HG03025 (cell line): Measurements from ENCODE around the gene SPEM3.

Source experiments
- ATAC-seq: cut with Tn5 transposase; IDR thresholded peaks from one replicate; pipeline ENCODE4 v1.9.1; 2021; ENCODE audit warnings: mild to moderate bottlenecking, moderate library complexity; ENCODE audit not compliant: unreplicated experiment, low FRiP score

SPEM3 gene

DNA sequence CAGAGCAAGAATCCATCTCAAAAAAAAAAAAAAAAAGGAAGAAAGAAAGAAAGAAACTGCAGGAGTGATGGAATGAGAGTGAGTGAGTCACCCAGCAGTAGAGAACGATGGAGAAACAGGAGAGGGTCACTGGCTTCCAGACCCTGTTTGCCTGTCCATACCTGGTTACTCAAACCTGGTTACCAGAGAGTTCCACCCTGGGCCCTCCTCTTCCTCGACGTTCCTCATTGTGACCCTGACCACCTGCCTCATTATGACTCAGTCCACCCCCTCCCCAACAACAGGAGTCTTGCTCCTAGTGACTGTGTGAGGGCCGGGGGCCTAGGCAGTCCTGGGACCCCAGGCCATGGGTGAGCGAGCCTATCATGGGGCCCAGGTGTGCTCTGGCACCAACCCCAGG is at the start of gene SPEM3:
TSS of gene SPEM3 (plus strand) at position 301 of the 400 bp plus-strand sequence. CDS start at position 347, 46 bp downstream.
- ATAC-seq = no peak

DNA sequence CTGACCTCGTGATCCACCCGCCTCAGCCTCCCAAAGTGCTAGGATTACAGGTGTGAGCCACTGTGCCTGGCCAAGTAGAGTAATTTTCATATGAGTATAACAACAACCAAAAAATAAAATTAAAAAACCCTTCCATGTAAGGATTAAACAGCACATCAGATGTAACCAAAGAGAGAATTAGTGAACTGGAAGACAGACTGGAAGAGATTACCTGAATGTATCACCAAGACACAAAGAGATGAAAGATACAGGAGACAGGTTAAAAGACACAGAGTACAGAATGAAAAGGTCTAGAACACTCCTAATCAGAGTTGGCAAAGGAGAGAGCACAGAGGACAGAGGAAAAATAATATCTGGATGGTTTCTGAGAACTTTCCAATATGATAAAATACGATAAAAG is 49.5 kb upstream of the SPEM3 start:
- ATAC-seq = no peak

DNA sequence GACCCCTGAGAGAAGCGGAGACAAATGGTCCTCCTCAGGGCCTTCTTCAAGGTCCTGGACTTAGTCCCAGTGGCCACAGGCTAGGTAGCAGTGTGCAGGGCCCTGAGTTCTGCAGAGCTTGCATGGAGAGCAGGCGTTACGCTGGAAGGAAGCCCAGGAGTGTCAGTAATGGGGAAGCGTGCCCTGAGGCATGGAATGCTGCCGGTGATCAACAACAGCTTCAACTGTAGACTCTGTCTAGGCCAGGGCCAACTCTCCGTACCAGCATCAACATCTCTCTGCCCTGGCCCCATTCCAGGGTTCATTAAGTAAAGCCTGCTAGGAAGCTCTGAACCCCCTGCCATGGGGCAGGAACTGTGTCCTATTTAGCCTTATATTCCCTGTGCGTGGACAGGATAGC is 48.3 kb upstream of the SPEM3 start:
- no peak for ATAC-seq

DNA sequence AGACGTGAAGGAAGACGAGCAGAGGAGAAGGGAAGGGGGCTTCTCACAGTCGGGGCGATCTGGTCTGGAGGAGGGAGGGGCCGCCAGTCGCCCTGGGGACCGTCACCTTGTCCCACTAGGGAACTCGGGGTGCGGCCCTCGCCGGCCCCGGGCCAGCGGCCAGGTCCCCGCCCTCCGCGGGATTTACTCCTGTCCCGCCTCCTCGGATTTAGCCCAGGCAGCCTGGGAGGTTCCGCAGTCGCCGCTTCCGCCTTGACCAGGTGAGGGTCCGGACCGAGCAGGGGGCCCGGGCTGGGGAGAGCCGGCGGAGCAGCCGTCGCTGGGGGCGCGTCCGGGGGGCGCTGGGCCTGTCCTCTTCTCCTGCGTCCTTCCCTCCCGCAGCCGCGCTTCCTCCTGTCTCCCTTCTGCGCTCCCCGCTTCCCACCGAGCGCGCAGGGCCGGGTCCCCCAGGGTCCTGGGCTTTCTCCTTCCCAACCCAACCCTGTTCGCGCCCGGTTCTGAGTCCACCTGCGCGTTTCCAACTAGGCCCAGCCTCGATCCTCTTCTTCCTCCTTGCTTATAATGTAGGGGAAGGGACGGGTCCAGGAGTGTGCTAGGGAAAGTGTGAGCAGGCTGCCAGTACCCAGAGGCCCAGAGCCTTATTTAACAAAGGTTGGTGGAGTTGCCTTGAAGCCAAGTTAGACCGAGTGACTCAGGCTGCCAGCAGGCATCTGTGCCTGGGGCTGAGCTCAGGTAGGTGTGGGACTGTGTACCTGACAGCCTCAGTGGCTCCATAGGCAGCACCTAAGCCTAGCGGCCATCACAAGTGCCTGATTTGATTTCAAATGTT is 47.6 kb upstream of the SPEM3 start, which contains the start of gene TNK1:
TSS of gene TNK1 (plus strand) at position 235 of the 829 bp plus-strand sequence. CDS start 1,838 bp downstream, outside the sequence.
- no peak for ATAC-seq

DNA sequence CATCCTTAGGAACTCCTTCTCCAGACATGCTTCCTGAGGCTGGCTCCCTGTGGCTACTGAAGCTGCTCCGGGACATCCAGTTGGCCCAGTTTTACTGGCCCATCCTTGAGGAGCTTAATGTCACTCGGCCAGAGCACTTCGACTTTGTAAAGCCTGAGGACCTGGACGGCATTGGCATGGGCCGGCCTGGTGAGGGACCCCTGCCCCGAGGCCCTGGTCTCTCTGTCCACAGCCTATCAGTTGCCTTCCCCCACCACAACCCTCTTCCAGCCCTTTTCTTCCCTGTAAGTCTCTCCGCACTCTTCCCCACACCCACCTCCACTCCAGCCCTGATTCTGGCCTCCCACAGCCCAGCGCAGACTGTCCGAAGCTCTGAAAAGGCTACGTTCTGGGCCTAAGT is 45.8 kb upstream of the SPEM3 start:
- ATAC-seq = no peak

DNA sequence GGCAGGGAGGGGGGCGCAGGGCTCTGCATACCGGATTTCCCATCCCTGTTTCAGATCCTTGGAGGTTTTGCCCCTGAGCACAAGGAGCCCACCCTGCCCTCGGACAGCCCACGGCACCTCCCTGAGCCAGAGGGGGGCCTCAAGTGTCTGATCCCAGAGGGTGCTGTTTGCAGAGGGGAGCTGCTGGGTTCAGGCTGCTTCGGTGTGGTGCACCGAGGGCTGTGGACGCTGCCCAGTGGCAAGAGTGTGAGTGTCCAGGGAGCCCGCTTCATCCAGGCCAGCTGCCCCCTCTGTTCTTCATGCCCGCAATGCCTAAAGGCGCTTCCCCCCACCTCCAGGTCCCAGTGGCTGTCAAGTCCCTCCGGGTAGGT is 45.3 kb upstream of the SPEM3 start:
- no peak for ATAC-seq

DNA sequence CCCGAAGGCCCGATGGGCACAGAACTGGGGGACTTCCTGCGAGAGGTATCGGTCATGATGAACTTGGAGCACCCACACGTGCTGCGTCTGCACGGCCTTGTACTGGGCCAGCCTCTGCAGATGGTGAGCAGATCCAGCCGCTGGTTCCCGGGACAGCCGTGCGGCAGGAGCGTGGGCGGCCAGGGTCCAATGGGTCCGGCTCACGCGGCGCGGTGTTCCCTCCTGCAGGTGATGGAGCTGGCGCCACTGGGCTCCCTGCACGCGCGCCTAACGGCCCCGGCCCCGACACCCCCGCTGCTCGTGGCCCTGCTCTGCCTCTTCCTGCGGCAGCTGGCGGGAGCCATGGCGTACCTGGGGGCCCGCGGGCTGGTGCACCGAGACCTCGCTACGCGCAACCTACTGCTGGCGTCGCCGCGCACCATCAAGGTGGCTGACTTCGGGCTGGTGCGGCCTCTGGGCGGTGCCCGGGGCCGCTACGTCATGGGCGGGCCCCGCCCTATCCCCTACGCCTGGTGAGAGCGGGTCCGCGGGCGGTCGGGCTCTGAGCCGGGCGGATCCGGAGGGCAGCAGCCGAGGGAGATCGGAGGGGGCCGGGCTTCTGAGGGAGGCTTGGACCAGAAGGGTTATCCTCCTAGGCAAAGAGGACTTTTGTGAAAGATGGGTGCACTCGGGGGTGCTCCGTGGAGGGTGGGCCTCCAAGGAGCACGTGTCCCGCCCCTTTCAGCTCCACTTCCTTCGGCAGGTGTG is 44.7 kb upstream of the SPEM3 start:
- ATAC-seq = no peak

DNA sequence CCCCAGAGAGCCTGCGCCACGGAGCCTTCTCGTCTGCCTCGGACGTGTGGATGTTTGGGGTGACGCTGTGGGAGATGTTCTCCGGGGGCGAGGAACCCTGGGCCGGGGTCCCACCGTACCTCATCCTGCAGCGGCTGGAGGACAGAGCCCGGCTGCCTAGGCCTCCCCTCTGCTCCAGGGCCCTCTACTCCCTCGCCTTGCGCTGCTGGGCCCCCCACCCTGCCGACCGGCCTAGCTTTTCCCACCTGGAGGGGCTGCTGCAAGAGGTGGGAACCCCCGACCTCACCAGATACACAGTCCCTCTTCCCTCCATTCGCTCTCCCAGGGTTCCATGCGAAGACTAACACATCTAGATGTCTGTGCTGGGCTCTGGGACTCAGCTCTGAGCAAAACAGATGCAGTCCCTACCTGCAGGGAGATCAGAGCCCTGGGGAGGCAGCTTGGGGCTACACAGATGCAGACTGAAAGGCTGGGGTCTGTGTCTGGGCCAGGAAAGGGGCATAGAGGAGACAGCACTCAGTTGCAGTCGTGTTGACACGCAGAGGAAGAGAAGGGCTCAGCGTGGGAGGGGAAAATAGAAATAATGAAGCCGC is 44.1 kb upstream of the SPEM3 start:
- no peak for ATAC-seq

DNA sequence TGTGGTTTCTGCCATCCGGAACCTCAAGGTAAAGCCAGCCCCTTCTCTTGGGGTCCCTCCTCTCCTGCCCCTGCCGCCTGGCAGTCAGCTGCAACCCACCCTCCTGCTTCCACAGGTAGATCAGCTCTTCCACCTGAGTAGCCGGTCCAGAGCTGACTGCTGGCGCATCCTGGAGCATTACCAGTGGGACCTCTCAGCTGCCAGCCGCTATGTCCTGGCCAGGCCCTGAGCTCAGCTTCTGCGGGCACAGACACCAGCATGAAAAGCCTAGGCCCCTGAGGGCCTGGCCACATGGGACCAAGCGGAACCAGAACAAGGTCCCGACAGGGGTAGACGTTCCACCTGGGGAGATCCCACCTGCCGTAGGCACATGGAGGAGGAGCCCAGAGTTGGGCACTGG is 39.8 kb upstream of the SPEM3 start:
- ATAC-seq = no peak

DNA sequence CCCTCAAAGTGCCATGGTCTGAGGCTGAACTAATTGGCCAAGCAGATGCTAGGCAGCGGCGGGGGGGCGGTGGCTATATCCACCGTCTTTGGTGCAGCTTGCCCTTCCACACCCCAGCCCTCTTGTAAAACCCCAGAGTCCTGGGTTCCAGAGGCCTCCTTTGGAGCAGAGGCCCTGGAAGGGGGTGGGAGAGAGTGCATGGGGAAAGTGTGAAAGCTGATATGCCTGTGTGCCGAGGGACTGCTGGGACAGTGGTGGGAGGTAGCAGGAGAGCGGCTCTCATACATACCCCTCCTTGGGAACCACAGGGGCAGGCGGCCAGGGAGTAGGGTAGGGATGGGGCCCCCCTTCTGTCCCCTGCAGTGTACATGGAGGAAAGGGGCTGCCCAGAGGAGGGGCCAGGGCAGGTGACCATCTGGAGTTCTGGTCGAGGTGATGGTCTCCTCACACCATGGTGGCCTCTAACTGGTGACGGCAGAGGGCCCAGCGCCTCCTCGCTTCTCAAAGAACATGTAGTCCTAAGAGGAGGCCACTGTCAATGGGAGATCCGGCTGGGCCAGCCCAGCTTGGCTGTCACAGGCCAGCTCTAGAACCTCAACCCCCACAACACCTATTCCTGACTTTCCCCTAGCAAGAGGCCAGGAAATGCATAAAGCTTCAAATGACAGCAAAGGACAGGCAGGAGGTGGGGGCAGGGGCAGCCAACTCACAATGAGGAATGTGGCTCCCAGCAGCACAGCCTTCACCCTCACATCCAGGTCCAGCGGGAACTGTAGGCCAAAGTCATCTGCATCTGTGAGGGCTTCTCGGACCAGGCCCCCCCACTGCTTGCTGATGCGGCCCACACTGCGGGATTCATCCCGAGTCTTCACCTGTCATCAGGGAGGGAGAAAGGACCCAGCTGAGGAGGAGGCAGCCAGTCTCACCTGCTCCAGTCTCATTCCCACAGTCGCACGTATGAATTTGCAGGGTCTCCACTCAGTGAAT is 38.4 kb upstream of the SPEM3 start:
- no peak for ATAC-seq

DNA sequence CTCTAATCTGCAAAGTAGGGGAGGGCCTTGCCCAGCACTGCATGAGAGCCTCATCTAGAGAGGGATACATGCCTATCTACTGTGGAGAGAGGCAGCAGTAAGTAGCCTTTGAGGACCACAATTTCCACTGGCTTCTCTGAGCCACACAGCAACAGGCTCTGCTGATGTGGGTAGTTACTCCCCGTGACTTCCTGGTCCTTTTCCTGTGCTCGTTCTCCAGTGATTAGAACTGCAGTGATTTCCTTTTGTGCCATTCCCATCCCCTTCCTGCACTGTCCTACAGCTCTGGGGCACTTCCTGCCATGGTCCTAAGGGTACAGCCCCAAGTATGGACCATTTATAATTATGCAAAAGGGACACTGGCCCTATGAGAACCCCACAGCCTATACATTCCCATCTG is 37.4 kb upstream of the SPEM3 start:
- no peak for ATAC-seq

DNA sequence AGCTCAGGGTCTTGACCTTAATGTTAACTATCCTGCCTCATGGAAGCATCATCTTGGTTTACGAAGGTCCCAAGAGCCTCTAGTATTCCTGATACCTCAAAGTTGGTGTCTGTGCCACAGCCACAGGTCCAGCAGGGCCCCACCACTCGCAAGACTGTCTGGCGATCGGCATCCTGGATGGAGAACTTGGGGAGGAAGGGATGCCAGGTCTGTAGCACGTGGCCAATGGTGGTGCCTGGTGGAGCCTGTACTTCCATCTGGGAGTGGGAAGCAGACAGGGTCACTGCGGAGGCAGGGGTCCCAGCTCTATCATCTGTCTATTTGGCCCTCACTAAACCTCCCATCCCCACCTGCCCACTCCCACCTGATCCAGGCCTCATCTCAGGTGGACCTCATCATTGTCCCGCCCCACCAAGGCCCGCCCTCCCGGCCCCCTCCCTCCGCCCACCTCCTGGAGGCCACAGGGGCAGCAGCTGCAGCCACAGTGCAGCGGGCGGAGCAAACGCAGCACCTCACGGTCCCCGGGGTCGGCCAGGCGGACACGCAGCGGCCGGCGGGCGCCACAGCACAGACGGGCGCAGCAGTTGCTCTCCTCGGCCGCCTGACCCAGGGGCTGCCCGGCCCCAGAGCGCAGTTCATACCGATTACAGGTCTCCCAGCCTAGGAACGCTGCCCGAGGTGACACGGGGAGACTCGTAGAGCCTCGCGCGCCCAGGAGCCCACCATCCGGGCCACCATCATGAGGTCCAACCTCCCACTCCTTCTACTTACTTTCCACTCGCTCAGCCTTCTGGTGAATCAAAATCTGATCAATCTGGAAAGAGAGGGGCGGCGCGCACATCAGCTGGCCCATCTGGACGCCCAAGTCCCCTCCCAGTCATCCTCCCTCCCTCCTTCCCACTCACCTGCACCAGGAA is 35.7 kb upstream of the SPEM3 start:
- ATAC-seq = no peak

DNA sequence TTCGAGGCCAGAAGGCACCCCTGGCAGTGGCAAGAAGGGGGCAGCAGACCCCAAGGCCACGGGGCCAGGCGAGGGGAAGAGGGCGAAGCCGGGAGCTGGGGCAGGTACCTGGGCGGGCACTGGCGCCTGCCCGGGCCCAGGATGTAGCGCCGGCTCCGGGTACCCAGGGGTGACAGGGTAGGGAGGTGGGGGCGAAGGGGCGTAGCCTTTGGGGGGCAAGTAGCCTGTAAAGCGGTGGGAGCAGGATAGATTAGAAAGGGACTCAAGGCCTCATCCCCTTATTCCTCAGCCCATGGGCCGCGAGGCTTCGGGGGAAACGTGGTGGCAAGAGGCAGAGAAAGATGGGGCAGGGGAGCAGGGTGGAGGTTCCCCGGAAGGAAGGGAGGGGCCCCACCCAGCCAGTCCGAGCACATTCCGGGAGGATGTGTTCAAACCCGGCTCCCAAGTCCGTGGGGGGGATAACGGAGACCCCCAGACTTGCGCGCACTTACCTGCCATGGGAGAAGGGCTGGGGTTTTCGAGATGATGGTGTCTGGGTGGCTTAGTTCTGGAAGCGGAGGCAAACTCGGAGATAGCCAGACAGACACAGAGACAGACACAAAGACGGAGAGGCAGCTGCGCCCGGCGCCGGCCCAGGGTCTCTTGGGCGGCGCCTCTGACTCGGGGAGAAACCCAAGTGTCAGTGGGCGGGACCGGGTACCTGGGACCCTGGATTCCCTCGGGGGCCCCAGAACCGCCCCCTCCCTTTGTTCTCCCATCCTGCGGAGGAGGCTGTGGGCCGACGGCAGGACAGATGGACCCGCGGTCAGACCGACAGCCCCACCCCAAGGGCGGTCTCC is 34.8 kb upstream of the SPEM3 start:
- peak; percentile 33 for ATAC-seq

DNA sequence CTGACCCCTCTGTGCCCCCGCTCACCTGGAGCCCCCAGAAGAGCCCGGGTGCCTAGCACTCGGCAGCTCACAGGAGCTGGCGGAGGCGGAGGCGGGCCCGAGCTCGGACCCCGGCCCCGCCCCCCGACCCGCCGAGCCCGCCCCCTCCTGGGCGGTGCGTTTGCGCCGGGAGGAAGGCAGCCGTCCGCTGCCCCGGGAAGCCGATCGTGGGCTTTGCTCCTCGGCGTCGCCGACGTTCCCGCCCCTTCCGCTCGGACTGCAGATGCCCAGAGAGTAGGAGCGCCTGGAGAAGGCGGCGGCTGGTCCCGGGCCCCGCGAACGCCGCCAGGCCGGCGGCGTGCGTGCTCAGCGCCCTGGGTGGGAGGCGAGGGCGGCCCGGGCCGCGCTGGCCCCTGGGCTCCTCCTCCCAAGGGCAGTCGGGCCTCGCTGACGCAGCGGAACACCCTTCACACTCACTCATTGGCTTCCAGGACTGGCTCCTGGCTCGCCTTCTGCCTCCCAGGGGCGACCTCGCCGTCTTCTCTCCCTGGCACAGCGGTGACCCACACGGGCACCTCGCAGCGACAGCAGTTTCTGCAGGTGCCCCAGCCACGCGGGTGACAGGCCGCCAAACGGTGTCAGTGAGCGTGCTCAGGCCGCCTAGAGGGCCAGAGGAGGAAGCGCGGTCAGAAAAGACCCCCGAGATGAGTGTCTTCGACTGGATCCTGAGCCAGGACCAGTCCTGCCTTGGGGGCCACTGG is 34.0 kb upstream of the SPEM3 start, which contains the start of gene PLSCR3:
TSS of gene PLSCR3 (minus strand) at position 74 of the 740 bp plus-strand sequence. CDS start 415 bp downstream, outside the sequence.
- ATAC-seq = peak; percentile 59

DNA sequence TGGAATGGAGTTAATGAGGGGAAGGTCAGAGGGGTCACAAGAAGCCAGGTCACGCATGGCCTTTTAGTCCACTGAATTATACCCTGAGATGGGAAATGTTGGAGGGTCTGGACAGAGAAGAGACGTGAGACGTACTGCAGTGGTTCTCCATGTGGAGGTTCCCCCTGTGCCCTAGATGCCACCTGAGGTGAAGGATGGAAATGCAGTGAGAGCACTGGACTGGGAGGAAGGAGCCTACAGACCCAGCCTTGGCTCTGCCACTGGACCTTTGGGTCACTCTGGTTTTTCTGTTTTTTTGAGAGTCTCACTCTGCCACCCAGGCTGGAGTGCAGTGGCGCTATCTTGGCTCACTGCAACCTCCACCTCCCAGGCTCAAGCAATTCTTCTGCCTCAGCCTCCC is 32.5 kb upstream of the SPEM3 start:
- no peak for ATAC-seq

DNA sequence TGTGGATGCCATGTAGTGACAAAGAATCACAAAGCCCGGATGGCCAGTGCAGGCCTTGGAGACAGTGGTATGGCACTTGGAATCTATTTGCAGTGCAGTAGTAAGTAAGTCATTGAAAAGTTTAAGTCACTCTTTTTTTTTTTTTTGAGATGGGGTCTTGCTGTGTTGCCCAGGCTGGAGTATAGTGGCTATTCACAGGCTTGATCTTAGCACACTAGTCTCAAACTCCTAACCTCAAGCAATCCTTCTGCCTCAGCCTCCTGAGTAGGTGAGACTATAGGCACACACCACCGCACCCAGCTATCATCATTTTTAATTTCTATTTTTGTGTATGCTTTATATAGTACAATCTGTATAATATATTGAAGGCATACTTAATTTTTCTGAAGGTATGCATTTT is 30.0 kb upstream of the SPEM3 start:
- no peak for ATAC-seq

DNA sequence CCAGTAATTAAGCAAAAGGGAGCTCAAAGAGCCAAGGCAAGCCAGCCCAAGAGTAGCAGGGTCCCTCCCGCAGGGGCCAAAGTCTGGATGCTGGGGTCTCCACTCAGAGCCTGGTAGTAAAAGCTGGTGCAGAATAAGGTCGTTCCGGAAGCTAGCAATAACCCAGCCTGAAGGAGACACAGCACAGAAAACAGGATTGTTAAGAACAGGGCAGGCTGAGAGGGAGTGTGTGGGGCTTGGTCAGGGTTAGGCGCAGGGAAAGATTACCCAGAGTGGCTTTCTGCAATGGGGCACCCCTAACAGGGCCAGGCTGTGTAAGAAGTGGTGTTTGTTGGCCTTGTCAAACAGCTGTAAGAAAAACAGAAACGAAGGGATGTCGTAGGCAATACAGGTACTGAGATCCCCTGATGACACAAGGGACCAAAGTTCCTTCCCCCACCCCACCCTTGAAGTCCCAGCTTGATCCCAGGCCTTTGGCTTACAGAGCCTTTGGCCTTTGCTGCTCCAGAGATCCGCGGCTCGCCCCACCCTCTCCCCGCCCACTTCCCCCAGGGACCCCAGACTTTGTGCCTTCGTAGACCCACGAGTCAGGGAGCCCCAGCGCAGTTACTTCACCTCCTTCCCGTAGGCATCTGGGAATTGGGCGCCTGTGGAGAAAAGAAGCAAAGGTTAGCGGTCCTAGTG is 25.5 kb upstream of the SPEM3 start:
- no peak for ATAC-seq
